ENCODE measurements around the gene SLC22A15. TPM values are rescaled to one million over a fixed set of nuclear protein-coding genes. Genes with fewer than 3 reads are reported as not detected.
"Not testable (repeated sequence)": the region's sequence is repeated elsewhere in the genome, so short reads cannot be mapped to it uniquely, and the experiment has no call there.

SLC22A15 gene
- polyA plus RNA-seq, 4 donors, result 4.6 to 6.4 (median 5.7) TPM

DNA sequence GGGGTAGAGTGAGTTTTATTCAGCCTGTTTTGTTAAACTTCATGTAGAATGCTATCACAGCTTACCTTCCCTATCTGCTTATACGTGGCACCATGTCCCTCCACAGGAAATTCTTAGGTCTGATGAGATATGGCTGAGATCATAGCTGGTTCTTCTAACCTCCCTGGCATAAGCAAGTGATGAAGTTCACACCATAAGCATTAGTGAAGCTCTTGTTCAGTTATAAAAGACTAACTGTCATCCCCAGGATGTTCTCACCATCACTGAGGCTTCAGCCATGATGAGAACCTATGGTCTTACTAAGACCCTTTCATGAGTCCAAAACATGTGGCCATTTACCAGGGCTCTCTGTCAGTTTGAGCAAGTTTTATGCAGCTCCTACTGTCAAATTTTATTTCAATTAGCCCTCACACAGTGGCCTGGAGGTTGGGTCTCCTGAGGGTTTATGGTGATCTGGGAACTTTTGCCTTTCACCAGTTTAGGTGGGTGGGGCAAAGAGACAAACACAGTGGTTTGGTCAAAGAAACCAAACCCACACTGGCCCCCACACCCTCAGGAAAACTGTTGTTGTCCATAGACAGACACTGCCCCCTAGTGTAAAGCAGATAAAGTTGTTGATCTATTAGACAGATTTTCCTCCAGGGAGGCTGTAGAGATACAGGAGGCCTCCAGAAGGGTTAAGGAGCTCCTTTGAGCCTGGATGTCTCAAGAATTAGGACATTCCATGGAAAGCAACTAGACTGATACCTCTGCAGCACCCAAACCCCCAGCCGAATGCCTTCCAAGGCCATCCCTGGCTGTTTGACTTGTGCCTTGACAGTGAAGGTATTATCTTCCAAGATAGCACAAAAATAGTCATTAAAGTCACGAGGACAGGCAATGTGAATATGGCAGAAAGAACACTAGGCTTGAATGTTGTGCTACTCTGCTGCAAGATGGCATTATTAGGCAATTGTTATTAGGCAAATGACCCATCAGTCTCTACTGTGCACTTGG, 5.0 kb downstream of the SLC22A15 start:
- DNase-seq (ENCODE audit: low read depth in 4 of 4, low spot score in 3 of 4), result no peak

DNA sequence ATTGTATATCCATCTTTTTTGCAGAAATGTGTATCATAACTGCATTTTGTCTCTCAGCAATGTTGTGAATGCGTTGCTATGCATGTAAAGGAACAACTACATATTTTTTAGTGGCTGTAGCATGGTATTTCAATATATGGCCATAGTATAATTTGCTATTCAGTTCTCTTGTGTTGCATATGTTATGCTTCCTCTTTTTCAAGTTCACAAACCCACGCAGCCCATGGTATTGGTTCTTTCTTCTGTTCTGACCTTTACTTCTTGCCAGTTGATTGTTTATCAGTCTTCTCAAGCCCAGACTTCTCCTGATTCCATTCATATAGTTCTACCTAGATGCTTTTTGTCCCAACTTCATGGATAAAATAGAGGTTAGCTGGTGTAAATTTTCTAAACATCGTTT, 6.1 kb downstream of the SLC22A15 start:
- DNase-seq (ENCODE audit: low read depth in 4 of 4, low spot score in 3 of 4), result no peak

DNA sequence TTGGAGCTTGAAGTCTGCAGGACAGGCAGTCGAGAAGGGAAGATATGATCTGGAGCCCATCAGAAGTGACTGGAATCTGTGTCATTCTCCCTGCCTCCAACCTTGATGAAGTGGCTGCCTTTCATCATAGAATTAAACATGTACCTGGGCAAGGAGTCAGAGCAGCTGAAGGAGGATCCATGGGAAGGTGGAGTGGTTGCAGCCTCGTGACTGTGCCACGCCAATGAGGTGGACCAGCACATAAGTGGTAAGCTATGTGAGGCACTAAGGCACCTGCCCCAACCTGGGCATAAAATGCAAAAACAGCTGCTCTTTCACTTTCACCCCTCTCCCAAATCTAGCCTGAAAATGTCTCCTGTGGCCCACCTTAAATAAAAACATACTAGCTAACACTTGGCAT, 7.3 kb downstream of the SLC22A15 start:
- DNase-seq (ENCODE audit: low read depth in 4 of 4, low spot score in 3 of 4), result no peak

GRCh38 chr1:115987623-115988022, 11.3 kb downstream of the SLC22A15 start:
- DNase-seq (ENCODE audit: low read depth in 4 of 4, low spot score in 3 of 4), result no peak

DNA sequence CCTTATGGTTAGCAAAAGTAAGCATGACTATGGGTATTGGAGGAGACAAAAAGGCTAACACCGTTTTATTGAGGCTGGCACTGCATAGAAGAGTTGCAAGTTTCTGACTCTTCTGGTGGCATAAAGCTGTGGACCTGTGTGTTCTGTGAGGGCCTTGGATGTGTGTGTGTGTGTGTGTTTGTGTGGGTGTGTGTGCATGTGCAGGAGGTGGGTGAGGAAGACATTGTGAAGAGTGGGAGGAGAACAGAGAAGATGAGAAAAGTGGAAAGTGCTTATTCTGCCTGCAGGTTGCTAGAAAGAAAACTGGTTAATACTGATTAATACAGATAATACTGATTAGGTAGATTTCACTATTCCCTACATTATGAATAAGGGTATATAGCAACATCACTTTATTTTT, 12.6 kb downstream of the SLC22A15 start:
- DNase-seq (ENCODE audit: low read depth in 4 of 4, low spot score in 3 of 4), result no peak

DNA sequence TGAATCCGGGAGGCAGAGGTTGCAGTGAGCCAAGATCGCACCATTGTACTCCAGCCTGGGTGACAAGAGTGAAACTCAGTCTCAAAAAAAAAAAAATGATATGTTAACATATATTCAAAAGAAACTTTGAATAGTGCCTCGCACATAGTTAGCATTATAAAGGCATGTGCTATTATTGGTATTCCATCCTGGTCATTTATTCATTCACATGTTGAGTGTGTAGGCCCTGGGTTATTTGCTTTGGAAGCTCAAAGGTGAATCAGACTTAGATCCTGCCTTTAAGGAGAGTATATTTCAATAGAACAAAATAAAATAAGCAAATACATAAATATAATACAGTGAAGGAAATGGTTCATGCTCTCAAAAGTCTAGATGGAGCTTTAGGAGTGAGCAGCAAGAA, 13.4 kb downstream of the SLC22A15 start:
- DNase-seq (ENCODE audit: low read depth in 4 of 4, low spot score in 3 of 4), result no peak

DNA sequence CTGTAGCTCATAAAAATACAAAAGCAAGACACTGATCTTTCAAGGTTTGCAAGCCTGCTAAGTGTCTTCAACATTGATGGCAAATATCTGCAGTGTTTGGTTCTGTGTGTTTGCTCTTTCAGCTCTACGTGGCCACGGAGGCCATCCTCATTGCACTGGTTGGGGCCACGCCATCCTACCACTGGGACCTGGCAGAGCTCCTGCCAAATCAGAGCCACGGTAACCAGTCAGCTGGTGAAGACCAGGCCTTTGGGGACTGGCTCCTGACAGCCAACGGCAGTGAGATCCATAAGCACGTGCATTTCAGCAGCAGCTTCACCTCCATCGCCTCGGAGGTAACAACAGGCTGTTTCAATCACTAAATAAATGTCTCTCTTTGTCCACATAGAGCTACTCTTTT, 15.6 kb downstream of the SLC22A15 start:
- no peak for DNase-seq (ENCODE audit: low read depth in 4 of 4, low spot score in 3 of 4)

DNA sequence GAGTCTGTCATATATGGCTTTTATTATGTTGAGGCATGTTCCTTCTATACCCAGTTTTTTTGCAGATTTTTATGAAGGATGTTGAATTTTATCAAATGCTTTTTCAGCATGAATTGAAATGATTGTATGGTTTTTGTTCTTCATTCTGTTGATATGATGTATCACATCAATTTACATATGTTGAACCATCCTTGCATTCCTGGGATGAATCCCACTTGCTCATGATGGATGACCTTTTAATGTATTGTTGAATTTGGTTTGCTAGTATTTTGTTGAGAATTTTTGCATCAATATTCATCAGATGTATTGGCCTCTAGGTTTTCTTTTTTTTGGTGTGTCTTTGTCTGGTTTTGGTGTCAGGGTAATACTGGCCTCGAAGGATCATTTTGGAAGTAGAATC, 21.6 kb downstream of the SLC22A15 start:
- DNase-seq (ENCODE audit: low read depth in 4 of 4, low spot score in 3 of 4), result not testable (repeated sequence)

GRCh38 chr1:116001739-116002487, 25.6 kb downstream of the SLC22A15 start:
- DNase-seq (ENCODE audit: low read depth in 4 of 4, low spot score in 3 of 4), result no peak

GRCh38 chr1:116002781-116003420, 26.6 kb downstream of the SLC22A15 start:
- no peak for DNase-seq (ENCODE audit: low read depth in 4 of 4, low spot score in 3 of 4)

- no peak for DNase-seq (ENCODE audit: low read depth in 4 of 4, low spot score in 3 of 4)
These were observed 27.5 kb downstream of the SLC22A15 start for GRCh38 chr1:116003823-116004222.

GRCh38 chr1:116006486-116006964, 30.2 kb downstream of the SLC22A15 start:
- no peak for DNase-seq (ENCODE audit: low read depth in 4 of 4, low spot score in 3 of 4)

DNA sequence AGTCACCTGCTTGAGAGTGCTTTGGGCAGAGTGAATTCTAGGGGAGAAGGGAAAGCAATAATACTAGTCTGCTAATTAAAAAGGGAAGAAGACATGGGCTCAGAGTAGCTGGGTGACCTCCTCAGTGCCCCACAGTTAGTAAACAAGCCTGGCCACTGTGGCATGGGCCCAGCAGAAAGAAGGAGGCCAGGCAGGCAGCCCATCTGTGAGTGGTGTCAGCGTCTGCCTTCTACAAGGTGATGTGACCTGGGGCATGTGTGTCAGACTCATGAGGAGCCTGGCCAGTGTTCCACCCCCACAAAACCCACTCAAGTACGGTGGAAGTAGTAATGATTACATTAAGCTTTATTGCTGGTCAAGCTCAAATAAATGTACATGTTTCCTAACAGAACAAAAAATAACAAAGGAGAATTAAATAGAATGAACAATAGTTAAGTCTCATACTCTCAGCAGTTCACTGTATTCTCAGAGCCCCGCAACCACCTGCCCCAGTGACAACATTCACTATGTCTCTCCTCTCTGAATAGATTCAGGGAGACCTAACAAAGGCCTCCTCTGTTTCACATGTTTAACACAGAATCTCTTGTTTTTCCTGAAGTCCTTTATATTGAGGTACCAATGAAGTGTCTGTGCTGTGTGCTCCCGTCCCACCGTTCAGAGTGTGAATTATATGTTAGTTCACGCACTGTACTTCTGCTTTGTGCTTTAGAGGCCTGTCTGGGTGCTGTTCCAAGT, 32.5 kb downstream of the SLC22A15 start:
- DNase-seq (ENCODE audit: low read depth in 4 of 4, low spot score in 3 of 4), result no peak

- no peak for DNase-seq (ENCODE audit: low read depth in 4 of 4, low spot score in 3 of 4)
These were observed 36.4 kb downstream of the SLC22A15 start for GRCh38 chr1:116012716-116013115.

DNA sequence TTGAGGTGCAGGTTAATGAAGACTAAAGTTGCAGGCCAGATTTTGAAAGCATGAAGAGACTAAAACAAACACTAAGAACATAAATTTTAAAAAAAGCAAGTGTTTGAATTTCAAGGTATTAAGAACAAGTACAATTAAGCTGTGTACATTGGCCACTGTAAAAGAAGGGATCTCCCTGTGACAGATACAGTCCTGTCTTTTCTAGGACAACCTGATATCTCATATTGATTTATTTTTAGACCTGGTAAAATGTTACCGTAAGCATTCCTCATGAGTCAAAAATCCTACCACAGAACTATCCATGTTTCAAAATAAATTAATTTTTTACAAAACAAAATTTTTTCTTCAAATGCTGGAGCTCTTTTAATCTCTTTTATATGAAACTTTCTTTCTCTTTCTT, 39.4 kb downstream of the SLC22A15 start:
- DNase-seq (ENCODE audit: low read depth in 4 of 4, low spot score in 3 of 4), result no peak

DNA sequence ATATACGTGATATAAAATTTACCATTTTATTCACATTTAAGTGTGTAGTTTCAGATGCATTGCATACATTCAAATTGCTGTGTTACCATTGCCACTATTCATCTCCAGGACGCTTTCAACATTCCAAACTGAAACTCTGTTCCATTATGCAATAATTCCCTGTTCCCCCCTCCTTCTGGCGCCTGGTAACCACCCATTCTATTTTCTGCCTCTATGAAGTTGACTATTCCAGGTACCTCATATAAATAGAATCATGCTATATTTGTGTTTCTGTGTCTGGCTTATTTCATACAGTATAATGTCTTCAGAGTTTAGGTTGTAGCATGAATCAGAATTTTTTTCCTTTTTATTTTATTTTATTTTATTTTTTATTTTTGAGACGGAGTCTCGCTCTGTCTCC, 41.7 kb downstream of the SLC22A15 start:
- no peak for DNase-seq (ENCODE audit: low read depth in 4 of 4, low spot score in 3 of 4)

GRCh38 chr1:116019653-116020253, 43.4 kb downstream of the SLC22A15 start:
- no peak for DNase-seq (ENCODE audit: low read depth in 4 of 4, low spot score in 3 of 4)

- peak in 3 of 4 donors; percentile 28 to 35 (median 31) for DNase-seq (ENCODE audit: low read depth in 4 of 4, low spot score in 3 of 4)
These were observed 44.5 kb downstream of the SLC22A15 start for GRCh38 chr1:116020668-116021272.

DNA sequence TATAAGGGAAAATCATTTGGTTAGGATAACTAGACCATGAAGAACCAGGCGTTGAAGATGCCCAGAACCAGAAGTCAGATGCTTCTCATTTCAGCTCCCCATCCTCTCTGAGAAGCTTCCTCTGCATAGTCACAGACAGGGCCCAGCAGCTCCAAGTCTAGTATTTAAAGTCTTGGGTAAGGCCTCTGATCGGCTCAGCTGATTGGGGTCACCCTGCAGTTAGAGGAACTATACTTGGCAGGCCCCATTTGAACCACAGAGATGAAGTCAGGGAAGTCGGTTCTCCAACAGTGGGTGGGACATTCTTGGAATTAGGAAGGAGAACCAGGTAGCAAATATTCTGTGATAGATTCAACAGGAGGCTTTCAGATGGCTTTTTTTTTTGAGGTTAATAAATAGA, 48.3 kb downstream of the SLC22A15 start:
- DNase-seq (ENCODE audit: low read depth in 4 of 4, low spot score in 3 of 4), result no peak
